Stimulated activated CD8-positive, alpha-beta memory T cell treated with anti-CD3 and anti-CD28 coated beads, Interleukin-2, amount 100 ng/mL, for 48 hours (primary cell): ENCODE measurements around the gene TIE1.

ENCODE experiments used
- DNase-seq, 2 donors: peaks; one replicate each; pipeline ENCODE4 v3.0.0-alpha.2; 2020; ENCODE audit warnings: low read depth in 2 of 2

Gene TIE1

GRCh38 chr1:43338001-43338400 is 37.2 kb downstream of the TIE1 start:
- no peak for DNase-seq

- no peak for DNase-seq
These were observed 38.9 kb downstream of the TIE1 start for GRCh38 chr1:43339584-43340232.

DNA sequence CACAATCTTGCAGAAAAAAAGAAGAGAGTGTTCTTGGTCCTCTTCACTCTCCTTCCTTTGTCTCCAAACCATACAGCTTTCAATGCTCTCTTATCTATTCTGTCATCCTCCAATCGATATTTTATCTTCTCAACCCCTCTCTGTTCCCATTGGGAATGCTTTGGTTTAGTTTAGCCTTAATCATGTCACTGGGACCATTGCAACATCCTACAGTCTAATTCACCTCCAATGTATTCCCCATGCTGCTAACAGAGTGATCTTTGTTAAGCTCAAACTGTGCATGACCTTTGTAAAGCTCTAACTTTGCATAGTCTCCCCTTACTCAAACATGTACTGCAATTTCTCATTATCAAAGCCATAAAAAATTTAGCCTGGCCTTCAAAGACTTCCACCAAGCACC is 39.8 kb downstream of the TIE1 start:
- no peak for DNase-seq

- no peak for DNase-seq
These were observed 43.6 kb downstream of the TIE1 start for GRCh38 chr1:43344267-43344850.

- no peak for DNase-seq
These were observed 44.3 kb downstream of the TIE1 start for GRCh38 chr1:43345120-43345519.

DNA sequence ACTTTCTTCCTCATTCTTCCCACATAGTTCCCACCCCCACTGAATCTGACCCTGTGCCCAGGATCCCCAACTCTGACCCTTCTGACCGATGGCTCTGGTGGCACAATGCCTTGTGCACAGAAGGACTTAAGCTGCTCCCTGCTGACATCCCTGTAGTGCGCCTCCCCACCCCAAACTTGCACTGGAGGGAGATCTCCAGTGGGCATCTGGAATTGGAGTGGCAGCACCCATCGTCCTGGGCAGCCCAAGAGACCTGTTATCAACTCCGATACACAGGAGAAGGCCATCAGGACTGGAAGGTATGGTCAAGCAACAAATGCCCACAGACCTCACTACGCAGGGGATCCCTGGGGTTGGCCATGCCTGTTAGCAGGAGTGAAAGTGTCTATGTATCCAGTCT is 45.9 kb downstream of the TIE1 start:
- no peak for DNase-seq

- DNase-seq = no peak
These were observed 47.6 kb downstream of the TIE1 start for GRCh38 chr1:43348343-43348808.

DNA sequence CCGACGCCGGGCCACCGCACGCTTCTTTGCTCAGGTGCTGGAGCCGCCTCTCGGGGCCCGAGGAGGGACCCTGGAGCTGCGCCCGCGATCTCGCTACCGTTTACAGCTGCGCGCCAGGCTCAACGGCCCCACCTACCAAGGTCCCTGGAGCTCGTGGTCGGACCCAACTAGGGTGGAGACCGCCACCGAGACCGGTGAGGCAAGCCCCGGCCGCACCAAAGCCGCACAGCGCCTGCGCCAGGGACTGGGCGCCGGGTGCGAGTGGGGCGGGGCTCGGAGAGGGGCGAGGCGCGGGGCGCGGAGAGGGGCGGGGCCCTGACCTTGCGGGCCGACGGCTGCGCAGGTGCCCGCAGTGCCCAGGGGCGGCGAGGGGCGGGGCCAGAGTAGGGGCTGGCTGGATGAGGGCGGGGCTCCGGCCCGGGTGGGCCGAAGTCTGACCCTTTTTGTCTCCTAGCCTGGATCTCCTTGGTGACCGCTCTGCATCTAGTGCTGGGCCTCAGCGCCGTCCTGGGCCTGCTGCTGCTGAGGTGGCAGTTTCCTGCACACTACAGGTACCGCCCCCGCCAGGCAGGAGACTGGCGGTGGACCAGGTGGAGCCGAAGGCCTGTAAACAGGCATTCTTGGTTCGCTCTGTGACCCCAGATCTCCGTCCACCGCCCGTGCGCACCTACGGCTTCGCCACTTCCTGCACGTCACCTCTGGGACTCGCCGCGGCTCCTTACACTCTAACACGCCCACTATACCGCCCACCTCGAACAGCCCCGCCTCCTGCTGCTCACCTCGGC is 48.2 kb downstream of the TIE1 start:
- DNase-seq = peak in 1 of 2 donors; percentile 44

DNA sequence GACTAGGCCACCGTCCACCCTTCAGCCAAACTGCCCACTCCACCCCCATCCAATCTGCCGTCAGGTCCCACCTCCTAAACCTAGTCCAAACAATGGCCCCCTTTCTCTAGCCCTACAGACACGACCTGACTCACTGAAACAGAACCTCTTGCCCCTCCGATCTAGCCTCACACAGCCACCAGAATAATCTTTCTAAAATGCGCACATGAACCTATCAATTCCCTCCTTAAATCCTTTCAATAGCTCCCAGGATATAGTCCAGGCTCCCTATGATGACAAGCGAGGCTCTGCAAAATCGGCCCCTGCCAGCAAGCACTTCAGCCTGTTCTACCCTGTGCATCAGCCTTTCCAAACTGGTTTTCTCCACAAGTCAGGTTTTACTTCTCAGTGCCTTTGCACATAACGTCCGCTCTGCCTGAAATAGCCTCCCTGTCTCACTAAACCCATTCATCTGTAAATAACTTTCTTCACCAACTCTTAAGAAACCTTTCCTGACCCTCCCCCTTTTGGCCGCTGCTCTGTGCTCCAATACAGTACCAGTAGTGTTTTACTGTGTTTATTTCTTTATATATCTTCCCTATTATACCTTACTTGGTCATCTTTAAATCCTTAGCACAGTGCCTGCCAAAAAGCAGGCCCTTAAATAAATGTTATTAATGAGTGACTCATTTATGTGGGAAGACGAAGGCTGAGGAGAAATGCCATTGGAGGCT is 49.0 kb downstream of the TIE1 start:
- no peak for DNase-seq

DNA sequence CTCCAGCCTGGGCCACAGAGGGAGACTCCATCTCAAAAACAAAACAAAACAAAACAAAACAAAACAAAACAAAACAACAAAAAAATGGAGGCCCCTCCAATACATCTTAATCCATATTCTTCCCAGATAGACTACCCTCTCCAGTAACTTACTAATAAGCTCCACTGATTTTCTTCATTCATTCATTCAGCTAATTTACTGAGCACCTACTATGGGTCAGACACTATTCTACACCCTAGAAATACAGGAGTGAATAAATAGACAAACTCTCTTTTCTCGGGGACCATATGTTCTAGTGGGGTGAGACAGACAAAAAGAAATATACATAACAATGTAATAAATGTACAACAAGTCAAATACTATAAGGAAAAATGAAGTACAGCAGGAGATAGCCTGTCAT is 50.2 kb downstream of the TIE1 start:
- no peak for DNase-seq

- DNase-seq = no peak
These were observed 50.9 kb downstream of the TIE1 start for GRCh38 chr1:43351421-43352350.

- no peak for DNase-seq
These were observed 51.5 kb downstream of the TIE1 start for GRCh38 chr1:43352351-43352705.

- DNase-seq = no peak
These were observed 52.1 kb downstream of the TIE1 start for GRCh38 chr1:43352881-43353280.

- no peak for DNase-seq
These were observed 53.7 kb downstream of the TIE1 start for GRCh38 chr1:43354471-43354870.

DNA sequence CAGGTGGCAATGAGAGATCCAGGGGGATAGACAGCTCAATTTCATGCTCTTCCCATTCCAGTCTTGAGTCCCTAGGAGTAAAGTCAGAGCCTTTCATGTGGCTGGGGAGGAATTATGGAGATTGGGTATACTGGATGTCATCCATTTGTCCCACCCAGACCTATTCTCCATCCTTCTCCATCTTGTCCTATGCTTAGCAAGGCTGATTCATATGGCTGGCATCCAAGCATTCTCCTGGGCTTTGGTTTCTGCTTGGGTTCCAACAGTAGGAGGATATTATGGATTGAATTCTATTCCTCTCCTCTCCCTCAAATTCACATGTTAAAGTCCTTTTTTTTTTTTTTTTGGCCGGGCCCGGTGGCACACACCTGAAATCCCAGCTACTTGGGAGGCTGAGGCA is 54.2 kb downstream of the TIE1 start:
- no peak for DNase-seq

DNA sequence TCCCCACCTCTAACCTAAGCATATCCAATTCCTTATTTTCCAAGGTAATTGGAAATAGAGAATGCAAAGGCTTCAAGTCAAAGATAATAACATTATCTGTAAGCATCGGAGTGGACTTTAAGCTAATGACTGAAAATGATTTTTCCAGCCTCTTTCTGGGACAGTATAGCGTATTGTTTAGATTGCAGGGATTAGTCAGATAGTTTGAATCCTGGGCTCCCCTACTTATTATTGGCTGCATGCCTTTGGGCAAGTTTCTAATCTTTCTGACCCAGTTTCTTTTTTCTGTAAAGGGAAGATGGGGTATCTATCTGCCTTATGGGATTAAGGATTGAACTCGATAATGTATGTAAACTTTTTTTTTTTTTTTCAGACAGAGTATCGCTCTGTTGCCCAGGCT is 56.5 kb downstream of the TIE1 start:
- DNase-seq = no peak

DNA sequence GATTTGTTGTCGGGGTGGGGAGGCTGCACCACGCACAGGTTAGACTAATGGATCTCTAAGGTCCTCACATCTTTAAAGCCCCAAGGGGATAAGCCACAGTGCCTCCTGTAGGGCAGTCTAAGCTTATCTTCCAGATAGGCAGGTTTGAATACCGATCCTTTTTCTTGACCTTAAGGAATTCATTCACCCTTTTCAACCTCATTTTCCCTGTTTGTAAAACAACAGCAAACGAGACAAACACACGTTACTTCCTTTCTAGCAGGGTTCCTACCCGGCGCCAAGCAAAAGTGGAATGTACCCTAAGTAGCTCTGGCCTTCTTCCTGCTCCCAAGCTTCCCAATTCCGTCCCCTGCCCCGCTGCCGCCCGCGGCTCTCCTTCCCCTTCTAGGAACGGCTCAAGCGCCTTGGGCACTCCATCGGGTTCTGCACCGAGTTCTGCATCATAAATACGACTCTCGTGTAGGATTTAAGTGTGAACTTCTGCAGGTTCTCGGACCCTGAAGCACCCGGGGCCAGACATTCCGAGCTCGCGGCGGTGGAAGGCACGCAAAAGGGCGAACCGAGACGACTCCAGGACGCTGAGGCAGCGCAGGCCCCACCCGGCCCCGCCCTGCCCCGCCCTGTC is 57.5 kb downstream of the TIE1 start:
- DNase-seq = no peak

GRCh38 chr1:43358746-43359693 is 58.2 kb downstream of the TIE1 start, which contains the start of gene CDC20:
Gene CDC20, plus strand, starts transcription at chr1:43358981. Its CDS starts 235 bp downstream, at chr1:43359216.
- DNase-seq = peak; percentile 99

DNA sequence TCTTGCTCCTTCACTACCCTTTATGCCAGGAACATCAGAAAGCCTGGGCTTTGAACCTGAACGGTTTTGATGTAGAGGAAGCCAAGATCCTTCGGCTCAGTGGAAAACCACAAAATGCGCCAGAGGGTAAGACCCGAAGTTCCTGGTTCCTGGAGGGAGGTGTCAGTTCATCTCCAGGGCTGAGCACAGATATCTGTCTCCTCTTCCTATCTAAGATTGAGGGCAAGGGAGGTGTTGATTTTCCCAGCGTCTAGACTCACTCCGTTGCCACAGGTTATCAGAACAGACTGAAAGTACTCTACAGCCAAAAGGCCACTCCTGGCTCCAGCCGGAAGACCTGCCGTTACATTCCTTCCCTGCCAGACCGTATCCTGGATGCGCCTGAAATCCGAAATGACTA is 58.9 kb downstream of the TIE1 start:
- no peak for DNase-seq

GRCh38 chr1:43360616-43361015 is 59.8 kb downstream of the TIE1 start:
- DNase-seq = no peak
